Measurements from ENCODE around the gene ANKRD18B. TPM values are rescaled to one million over a fixed set of nuclear protein-coding genes. Genes with fewer than 3 reads are reported as not detected.
A peak's percentile ranks its signal among the peaks of the same experiment; 100 is the strongest.
"Not testable (repeated sequence)": the region's sequence is repeated elsewhere in the genome, so short reads cannot be mapped to it uniquely, and the experiment has no call there.

Gene ANKRD18B
- polyA plus RNA-seq, 12 donors: 0.16 to 4.2 (median 0.52) TPM; not detected in 2

GRCh38 chr9:33611358-33611757 lies 87.3 kb downstream of the ANKRD18B start:
- DNase-seq: no peak

DNA sequence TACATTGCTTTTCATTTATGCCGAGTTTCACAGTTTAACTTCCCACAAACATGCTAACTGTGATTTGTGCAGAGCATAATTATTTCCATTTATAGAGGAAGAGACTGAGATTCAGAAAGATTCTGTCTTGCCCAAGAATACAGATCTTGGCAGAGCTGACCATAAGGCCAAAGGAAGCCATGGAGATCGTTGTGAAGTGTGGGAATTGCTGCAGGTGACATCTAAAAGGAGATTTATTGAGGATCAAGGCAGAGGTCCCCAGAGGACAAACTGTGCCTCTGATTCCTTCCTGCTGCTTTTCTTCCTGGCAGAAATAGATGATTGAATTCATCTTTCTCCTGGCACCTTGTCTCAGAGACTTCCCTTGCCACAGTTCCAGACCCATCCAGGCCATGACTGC lies 88.4 kb downstream of the ANKRD18B start:
- DNase-seq: not testable (repeated sequence)

DNA sequence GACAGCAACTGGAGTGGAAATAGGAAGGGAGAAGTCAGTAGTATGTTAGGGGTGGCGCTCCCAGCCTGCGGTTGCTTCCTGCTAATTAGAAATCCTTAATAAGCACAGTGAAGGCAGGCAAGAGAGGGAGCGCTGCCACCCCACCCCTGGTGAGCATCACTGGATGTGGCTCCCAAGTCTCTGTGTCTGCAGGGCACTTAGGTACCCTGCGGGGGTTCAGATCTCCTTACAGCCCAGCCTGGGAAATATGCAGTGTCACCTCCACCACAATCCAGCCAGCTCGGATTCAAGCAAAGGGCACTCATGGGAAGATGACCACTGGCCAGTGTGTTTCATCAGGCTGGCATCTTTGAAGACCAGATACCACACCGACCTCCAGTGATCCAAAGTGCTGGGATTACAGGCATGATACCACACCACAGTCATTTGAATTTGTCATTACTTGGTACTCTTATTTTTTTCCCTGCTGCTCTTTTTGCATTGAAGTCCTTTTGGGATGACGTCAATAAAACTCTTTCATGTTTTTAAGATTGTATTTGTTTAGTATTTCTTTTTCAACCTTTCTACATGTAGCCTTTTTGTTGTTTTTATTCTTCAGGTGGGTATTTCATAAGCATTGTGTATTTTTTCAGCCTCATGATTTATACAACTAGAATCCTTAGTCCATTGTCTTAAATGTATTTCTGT lies 90.1 kb downstream of the ANKRD18B start:
- DNase-seq: no peak

GRCh38 chr9:33618370-33618769 lies 94.3 kb downstream of the ANKRD18B start:
- DNase-seq: not testable (repeated sequence)

DNA sequence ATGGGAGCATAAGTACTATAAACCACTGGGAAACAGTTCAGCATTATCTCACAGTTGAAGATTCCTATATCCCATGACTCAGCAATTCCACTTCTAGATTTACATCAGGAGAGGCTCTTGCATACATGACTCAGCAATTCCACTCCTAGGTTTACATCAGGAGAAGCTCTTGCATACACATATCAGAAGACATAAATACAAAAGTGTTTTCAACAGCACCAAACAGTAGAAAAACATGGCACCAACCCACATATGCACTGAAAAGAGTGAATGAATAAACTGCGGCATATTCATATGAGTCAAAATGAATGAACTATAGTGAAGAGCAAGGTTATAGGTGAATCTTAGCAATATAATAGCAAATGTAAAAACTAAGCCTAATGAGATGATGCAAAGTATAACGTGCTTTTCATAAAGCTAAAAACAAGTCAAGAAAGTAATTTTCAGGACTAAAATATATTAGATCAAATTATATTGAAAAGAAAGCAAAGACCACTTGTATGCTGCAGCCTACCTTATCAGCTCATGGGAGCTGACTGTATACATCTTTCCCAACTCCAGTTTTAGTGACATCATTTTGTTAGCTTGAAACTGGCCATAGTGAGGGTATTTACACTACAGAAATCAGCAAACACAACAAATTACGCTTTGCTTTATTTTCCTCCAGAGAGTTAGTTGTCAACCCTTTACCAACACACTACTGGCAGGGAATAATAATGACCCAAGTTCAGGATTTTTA lies 95.8 kb downstream of the ANKRD18B start:
- no peak for DNase-seq

GRCh38 chr9:33620738-33621439 lies 96.8 kb downstream of the ANKRD18B start:
- DNase-seq: peak; percentile 61

Other genes starting within 250 kb of the ANKRD18B start
- gene NFX1, start 233.7 kb upstream of the ANKRD18B start, polyA plus RNA-seq (ENCODE audit: insufficient read length in 12 of 12): 10 to 100 TPM in 11 of 12 donors, not detected in 1; 23.2 to 35.4 (median 27.8) TPM
- 1 to 10 TPM in 8 of 12 donors, under 1 TPM in 2, not detected in 2; 0.41 to 3.5 (median 2.2) TPM for gene AQP7, start 121.7 kb upstream of the ANKRD18B start, polyA plus RNA-seq (ENCODE audit: insufficient read length in 12 of 12)
- 10 to 100 TPM in 3 of 12 donors, 1 to 10 TPM in 7, not detected in 2; 5.1 to 63.3 (median 7.4) TPM for gene AQP3, start 76.7 kb upstream of the ANKRD18B start, polyA plus RNA-seq (ENCODE audit: insufficient read length in 12 of 12)
- gene NOL6, start 50.3 kb upstream of the ANKRD18B start, polyA plus RNA-seq (ENCODE audit: insufficient read length in 12 of 12): 10 to 100 TPM in 11 of 12 donors, not detected in 1; 18.4 to 26.6 (median 24.3) TPM

Measured in muscle of arm (tissue), 12 donors.